NCI-H2196 (cell line): ENCODE data around the gene NCKAP5.

Experiments used
- DNase-seq: peaks from one replicate; lab custom pipeline; 2025; ENCODE audit not compliant: unreplicated experiment; lab: John Stamatoyannopoulos, UW

NCKAP5 gene

GRCh38 chr2:133574620-133575019 is 6.4 kb upstream of the NCKAP5 start:
- no peak for DNase-seq

GRCh38 chr2:133574186-133574585 is 5.9 kb upstream of the NCKAP5 start:
- no peak for DNase-seq

DNA sequence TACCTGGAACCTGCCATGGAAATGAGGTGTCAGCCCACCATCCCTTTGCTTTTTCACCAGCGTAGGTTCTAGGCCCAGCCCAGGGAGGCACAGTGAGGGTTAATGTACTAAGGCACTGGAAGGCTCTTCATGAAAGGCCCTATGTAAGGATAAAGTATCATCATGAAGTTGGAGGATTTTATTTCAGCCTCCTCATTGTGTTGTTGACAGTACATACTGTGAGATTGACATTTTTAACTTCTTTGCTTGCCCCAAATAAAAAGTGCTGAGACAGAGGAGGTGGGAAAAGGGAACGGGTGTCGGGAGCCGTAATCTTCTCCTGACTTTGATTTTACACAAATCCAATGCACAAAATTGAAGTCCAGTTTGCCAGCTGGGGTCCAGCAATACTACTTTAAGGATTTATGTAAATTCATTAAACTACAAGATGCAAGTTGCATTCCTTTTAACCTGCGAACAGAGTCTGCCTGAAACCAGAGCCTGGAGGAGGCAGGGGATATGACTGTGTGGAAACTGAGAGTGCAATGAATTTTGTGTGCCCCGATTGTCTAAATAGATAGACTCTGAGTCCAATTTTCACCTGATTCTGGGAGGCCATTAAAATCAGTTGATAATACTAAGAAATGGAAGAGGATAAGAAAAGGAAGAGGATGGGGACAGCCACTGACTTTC is 5.4 kb upstream of the NCKAP5 start:
- DNase-seq = no peak

GRCh38 chr2:133571249-133571648 is 3.0 kb upstream of the NCKAP5 start:
- no peak for DNase-seq

GRCh38 chr2:133570542-133570941 is 2.3 kb upstream of the NCKAP5 start:
- DNase-seq = no peak

GRCh38 chr2:133569286-133569830 is 1.1 kb upstream of the NCKAP5 start:
- no peak for DNase-seq

DNA sequence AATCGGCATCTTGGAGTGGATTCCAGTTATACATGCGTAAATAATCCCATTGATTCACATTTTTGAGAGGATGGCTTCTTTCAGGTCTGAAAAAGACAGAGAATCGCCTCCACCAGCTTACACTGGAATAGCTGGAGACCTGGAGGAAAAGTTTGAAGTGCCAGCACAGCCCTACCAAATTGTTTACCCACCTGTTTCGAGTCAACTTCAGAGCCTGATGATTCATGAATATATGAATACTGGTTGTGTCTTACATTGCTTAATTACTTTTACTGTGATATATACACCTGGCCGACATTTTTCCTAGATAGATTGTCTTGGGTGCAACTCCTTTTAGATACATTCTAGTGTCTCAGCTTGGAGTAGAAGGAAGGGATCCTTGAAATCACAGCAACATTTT is 335 bp upstream of the NCKAP5 start:
- no peak for DNase-seq

- no peak for DNase-seq
Measured at GRCh38 chr2:133562558-133562957, 5.7 kb downstream of the NCKAP5 start.

DNA sequence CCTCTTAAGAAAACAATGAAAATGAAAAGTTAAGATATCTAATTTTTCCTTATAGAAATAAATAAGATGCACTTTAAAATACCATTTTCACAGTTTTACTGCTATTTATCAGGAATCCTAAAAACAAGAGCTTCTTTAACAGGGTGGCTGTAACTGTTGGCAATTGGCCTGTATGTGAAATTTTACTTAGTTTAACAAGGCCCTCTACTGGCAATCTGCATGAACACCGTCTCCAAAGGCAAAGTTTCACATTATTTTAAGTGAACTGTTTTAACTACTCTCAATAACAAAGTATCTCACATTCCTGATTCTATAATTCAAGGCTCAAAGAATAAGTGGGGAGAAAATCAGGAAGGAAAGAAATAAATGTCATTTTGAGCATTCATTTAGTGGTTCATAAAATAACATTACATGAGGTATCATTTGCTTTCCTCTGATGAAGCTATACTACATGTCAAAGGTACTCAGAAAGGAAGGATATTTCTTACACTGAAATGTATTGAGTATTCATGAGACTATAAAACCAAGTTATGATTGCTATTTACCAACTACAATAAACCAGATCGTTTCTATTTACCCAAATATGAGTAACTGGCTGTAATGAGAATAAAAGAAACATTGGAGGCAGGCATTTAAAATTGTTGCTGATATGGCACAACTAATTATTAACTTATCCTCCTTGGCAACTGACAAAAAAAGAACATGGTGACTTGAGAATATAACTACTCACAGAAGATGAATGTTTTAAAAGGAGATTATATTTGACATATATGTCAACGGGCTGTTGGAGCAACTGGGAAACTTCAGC is 7.0 kb downstream of the NCKAP5 start:
- DNase-seq = peak; percentile 38

- DNase-seq = no peak
Measured at GRCh38 chr2:133557614-133558013, 10.6 kb downstream of the NCKAP5 start.

GRCh38 chr2:133553838-133554408 is 14.3 kb downstream of the NCKAP5 start:
- DNase-seq = no peak

- DNase-seq = no peak
Measured at GRCh38 chr2:133553251-133553650, 15.0 kb downstream of the NCKAP5 start.

DNA sequence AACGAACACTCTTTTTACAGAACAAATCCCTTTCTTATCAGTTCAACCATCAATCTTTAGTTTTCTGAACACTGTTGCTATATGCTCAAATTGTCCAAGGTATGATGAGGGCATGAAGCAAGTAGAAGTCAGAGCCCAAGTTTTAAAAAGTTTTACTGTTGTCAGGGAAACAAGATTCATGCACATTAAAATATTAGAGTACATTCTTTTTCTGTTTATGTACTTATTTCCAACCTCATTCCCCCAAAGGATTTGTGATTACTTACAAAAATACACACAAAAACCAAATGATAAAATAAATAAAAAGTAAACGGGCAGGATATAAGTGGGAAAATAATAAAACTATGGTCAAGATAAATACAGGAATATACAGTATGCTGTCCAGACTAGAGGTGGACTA is 15.4 kb downstream of the NCKAP5 start:
- DNase-seq = no peak

DNA sequence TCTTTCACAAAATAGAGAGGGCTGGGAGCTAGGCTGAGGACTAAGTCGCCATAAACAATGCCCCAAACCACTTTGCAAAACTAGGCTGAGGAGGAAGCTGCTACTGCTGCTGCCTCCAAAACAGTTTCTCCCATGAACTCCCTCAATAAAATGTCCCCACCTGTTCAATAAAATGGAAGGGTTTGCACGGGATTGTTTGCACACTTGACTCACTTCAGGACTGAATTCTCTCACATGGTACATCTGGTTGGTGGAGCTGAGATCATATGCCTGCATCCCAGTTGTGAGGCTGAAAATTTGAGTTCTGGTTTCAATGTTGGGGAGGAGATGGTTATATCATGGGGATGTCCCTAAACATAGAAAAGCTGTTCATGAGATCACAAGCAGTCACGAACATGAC is 26.5 kb downstream of the NCKAP5 start:
- no peak for DNase-seq

- DNase-seq = no peak
Measured at GRCh38 chr2:133541376-133541775, 26.9 kb downstream of the NCKAP5 start.

- DNase-seq = no peak
Measured at GRCh38 chr2:133532919-133533318, 35.3 kb downstream of the NCKAP5 start.

GRCh38 chr2:133531382-133531781 is 36.9 kb downstream of the NCKAP5 start:
- no peak for DNase-seq

- DNase-seq = no peak
Measured at GRCh38 chr2:133530645-133531044, 37.6 kb downstream of the NCKAP5 start.

GRCh38 chr2:133526530-133527300 is 41.5 kb downstream of the NCKAP5 start:
- no peak for DNase-seq

GRCh38 chr2:133525613-133526529 is 42.4 kb downstream of the NCKAP5 start:
- no peak for DNase-seq
